Tibial nerve (tissue), 4 donors: ENCODE measurements around the gene PLA2G12A. TPM values are rescaled to one million over a fixed set of nuclear protein-coding genes. Genes with fewer than 3 reads are reported as not detected.

ENCODE experiments used
- DNase-seq, 2 donors: peaks; one replicate each; pipeline ENCODE4 v3.0.0-alpha.2; 2019; ENCODE audit warnings: low spot score in 2 of 2
- H3K27ac ChIP-seq, 4 donors: fragments of 200-600 bp; sonication (generic) in 3 of 4; one replicate each; pipeline ENCODE4 v1.5.1; 2017 to 2019; ENCODE audit warnings: mild to moderate bottlenecking in 1 of 4
- H3K27me3 ChIP-seq, 2 donors: fragments of 200-600 bp; sonication (generic) in 1 of 2; one replicate each; pipeline versions ENCODE4 v1.5.1 to v1.6.0; 2017 to 2019
- H3K36me3 ChIP-seq, 3 donors: fragments of 200-600 bp; sonication (generic); one replicate each; pipeline ENCODE4 v1.5.1; 2018 to 2019
- H3K4me1 ChIP-seq, 4 donors: fragments of 200-600 bp; sonication (generic) in 3 of 4; one replicate each; pipeline ENCODE4 v1.5.1; 2017 to 2019
- H3K4me3 ChIP-seq, 4 donors: fragments of 200-600 bp; sonication (generic) in 3 of 4; one replicate each; pipeline ENCODE4 v1.5.1; 2017 to 2019; ENCODE audit warnings: mild to moderate bottlenecking in 1 of 4, moderate library complexity in 1 of 4
- H3K9me3 ChIP-seq, 4 donors: fragments of 200-600 bp; sonication (generic) in 3 of 4; one replicate each; pipeline ENCODE4 v1.5.1; 2017 to 2019
- CTCF ChIP-seq, 5 experiments: fragments of 200-600 bp in 3 of 5; fragments of 450-650 bp in 2 of 5; sonication (generic) in 3 of 5; IDR thresholded peaks; one replicate each; pipeline ENCODE4 v1.5.1; 2016 to 2019; ENCODE audit warnings: antibody characterized with exemption in 5 of 5, mild to moderate bottlenecking in 3 of 5, moderate library complexity in 2 of 5
- EP300 ChIP-seq, 2 donors: sonication (generic); formaldehyde crosslinking; IDR thresholded peaks; one replicate each; pipeline ENCODE4 v1.6.1; 2017; ENCODE audit warnings: antibody characterized with exemption in 2 of 2, mild to moderate bottlenecking in 1 of 2
- POLR2A ChIP-seq, 2 donors: fragments of 450-650 bp; IDR thresholded peaks; one replicate each; pipeline ENCODE4 v1.6.1; 2017; ENCODE audit warnings: antibody characterized with exemption in 2 of 2, mild to moderate bottlenecking in 2 of 2, moderate library complexity in 2 of 2
- WGBS, 2 donors: methylation state at CpG; one replicate each; pipeline ENCODE4 v1.1.5; 2018; 5-methylcytosine and 5-hydroxymethylcytosine counted together
- total RNA-seq, 4 donors: library from RNA; depleted of rRNA; stranded (reverse); fragments of >200 nt; gene quantifications; one replicate each; pipeline ENCODE4 v1.1.0, GENCODE V29; 2016

PLA2G12A gene
- total RNA-seq, 4 donors from 2014 or later = 17.8 to 27.0 (median 22.4) TPM

DNA sequence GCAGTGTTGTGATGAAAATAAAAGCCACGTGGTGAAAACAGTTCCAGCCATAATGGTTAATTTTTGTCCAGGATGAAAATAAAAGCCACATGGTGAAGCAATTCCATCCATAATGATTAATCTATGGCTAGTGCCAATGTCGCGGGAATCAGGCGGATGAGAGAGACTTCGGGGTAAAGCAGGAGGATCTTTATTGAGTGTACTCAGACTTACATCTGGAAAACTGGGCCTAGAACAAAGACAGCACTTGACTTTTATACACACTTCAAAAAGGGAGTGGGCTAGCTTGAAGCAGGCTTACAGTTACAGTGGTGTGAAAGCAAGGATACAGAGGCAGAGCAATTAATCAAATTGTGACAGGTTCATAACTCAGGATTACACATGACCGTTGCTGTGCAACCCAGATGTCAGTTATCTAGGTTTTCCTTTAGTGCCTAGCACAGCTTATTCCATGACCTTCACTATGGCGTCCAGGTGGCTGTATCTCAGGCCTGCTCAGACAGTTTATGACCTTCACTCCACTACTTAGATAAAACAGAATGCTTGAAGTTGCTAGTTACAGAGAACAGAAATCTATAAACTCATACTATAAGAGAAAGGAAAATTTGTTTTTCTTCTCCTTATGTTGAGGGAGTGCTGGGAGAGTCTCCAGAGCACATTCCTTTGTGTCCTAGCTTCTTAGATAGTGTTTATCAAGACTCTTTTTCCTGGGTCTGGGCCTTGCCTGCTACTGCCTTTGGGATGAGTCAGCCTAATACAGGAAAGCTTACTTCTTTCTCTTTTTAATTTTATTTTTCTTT lies 5.9 kb upstream of the PLA2G12A start:
- TF ChIP-seq EP300 (IDR thresholded peaks at IDR 0.05) (no peak), CTCF (IDR thresholded peaks at IDR 0.05) (no peak), POLR2A (IDR thresholded peaks at IDR 0.05) (no peak)
- no peaks in the 10 kb centered on the region for H3K36me3 ChIP-seq
- no peaks in the 10 kb centered on the region for H3K9me3 ChIP-seq
- H3K27ac ChIP-seq = no peak overlapping the region
- H3K4me1 ChIP-seq = peaks cover 0 to 2% (median 1%) of the 10 kb centered on the region in 4 donors
- H3K27me3 ChIP-seq = no peaks in the 10 kb centered on the region
- H3K4me3 ChIP-seq = no peak overlapping the region
- whole genome bisulfite sequencing, 2 donors = 74 to 83% methylated on average over 7 of the region's 7 CpGs
- no peak for DNase-seq

DNA sequence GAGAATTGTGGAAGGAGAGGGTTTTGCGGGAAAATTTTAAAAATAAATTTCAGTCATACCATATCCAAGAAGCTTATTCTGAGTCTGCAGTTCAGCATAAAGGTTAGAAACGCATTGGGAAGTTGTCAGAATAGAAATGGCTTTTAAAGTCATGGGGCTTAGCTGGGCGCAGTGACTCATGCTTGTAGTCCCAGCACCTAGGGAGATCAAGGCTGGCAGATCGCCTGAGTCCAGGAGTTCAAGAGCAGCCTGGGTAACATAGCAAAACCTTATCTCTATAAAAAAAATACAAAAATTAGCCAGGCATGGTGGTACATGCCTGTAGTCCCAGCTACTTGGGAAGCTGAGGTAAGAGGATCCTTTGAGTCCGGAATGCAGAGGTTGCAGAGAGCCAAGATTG lies 3.9 kb upstream of the PLA2G12A start:
- Histone ChIP-seq H3K27ac (no peak overlapping the region), H3K36me3 (no peaks in the 10 kb centered on the region), H3K9me3 (no peaks in the 10 kb centered on the region), H3K4me1 (peaks cover 0 to 13% (median 8%) of the 10 kb centered on the region in 4 donors), H3K4me3 (no peak overlapping the region), H3K27me3 (no peaks in the 10 kb centered on the region)
- DNase-seq = no peak
- WGBS, 2 donors = 87 to 89% methylated on average over 5 of the region's 5 CpGs
- TF ChIP-seq EP300 (IDR thresholded peaks at IDR 0.05) = no peak
- TF ChIP-seq CTCF (IDR thresholded peaks at IDR 0.05) = no peak
- TF ChIP-seq POLR2A (IDR thresholded peaks at IDR 0.05) = no peak

DNA sequence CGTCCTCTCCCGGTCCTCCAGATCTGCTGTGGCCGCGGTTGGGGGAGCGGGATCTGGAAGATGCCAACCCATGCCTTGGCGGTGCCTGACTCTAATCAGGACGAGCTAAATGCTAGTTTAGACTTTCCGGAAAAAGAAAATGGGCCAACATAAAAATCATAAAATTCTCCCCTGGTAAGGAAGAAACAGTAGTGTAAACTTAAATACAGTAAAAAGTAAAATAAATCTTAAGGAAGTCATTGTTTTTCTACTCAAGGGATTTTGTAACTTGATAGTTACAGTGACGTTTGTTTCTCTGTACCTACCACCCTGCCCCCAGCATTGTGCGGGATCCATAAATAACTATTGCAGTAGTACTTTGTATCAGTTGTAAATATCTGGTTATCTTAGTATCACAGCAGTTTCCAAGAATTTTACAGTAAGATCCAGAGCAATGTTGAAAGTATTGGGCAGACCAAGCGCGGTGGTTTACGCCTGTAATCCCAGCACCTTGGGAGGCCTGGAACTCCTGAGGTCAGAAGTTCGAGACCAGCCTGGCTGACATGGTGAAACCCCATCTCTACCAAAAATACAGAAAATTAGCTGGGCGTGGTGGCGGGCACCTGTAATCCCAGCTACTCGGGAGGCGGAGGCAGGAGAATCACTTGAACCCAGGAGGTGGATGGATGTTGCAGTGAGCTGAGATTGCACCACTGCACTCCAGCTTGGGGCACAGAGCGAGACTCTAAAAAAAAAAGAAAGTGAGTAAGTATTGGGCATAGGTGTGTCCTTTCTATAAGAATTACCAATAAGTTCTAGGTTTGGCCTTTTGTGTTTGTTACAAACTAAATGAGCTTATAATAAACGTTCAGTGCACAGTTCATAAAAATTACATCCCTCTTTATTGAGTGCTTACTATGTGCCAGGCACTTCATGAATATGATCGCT lies 1.0 kb upstream of the PLA2G12A start:
- 53% methylated on average over 21 of the region's 21 CpGs for WGBS, 2 donors
- Histone ChIP-seq H3K4me1 (peaks cover 0 to 20% (median 12%) of the 10 kb centered on the region in 4 donors), H3K9me3 (no peaks in the 10 kb centered on the region), H3K36me3 (no peaks in the 10 kb centered on the region), H3K4me3 (peak overlapping the region; percentile 73 to 99 (median 88)), H3K27ac (peak overlapping the region; percentile 39 to 92 (median 86)), H3K27me3 (no peaks in the 10 kb centered on the region)
- TF ChIP-seq CTCF (IDR thresholded peaks at IDR 0.05) (no peak), EP300 (IDR thresholded peaks at IDR 0.05) (no peak), POLR2A (IDR thresholded peaks at IDR 0.05) (no peak)
- no peak for DNase-seq

- DNase-seq = no peak
- TF ChIP-seq EP300 (IDR thresholded peaks at IDR 0.05) (no peak), CTCF (IDR thresholded peaks at IDR 0.05) (no peak), POLR2A (IDR thresholded peaks at IDR 0.05) (no peak)
- WGBS, 2 donors = 3% methylated on average over 20 to 25 of the region's 25 CpGs
- Histone ChIP-seq H3K9me3 (no peaks in the 10 kb centered on the region), H3K27ac (peak overlapping the region in 3 of 4 donors; percentile 72 to 89 (median 82)), H3K4me3 (peak overlapping the region; percentile 73 to 99 (median 88)), H3K36me3 (no peaks in the 10 kb centered on the region), H3K4me1 (peaks cover 0 to 20% (median 12%) of the 10 kb centered on the region in 4 donors), H3K27me3 (no peaks in the 10 kb centered on the region)
Measured at GRCh38 chr4:109729117-109729717, 653 bp downstream of the PLA2G12A start.
